ENCODE data around the gene DFFB. TPM values are rescaled to one million over a fixed set of nuclear protein-coding genes. Genes with fewer than 3 reads are reported as not detected.
A peak's percentile ranks its signal among the peaks of the same experiment; 100 is the strongest.

The DFFB gene
- total and polyA plus RNA-seq, 8 donors = 3.3 to 8.6 (median 5.2) TPM

DNA sequence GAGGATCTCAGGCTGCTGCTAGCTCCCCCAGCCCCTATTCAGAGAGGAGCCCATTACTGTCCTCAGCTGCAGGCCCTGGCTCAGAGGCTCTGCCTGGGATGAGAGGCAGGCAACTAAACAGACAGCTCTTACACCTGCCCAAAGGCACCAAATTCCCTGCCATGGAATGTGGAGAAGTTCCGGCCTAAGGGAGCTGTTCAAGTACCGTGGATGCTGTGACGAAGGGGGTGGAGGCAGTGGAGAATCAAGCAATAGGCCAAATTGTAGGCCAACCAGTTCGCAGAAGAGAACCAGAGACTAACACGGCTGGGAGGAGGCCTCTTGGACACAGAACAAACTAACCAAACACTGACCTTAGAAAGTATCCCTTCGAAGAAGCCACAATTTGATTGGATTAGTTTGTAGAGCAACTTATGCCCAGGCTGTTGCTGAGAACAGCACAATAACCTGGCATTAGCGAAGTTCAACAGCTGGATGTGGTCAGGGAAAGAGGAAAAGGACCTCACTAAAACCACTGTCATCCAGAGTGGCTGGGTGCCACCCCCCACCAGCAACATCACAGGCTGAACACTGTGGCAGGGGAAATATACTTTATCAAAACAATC, 39.2 kb downstream of the DFFB start:
- Histone ChIP-seq H3K27ac (no peak overlapping the region), H3K36me3 (peaks cover 0 to under 1% (median 0%) of the 10 kb centered on the region in 3 donors), H3K9me3 (no peaks in the 10 kb centered on the region), H3K27me3 (no peaks in the 10 kb centered on the region), H3K4me3 (no peak overlapping the region), H3K4me1 (peaks cover 0 to 6% (median 0%) of the 10 kb centered on the region in 3 donors)
- TF ChIP-seq, protein P1, sequence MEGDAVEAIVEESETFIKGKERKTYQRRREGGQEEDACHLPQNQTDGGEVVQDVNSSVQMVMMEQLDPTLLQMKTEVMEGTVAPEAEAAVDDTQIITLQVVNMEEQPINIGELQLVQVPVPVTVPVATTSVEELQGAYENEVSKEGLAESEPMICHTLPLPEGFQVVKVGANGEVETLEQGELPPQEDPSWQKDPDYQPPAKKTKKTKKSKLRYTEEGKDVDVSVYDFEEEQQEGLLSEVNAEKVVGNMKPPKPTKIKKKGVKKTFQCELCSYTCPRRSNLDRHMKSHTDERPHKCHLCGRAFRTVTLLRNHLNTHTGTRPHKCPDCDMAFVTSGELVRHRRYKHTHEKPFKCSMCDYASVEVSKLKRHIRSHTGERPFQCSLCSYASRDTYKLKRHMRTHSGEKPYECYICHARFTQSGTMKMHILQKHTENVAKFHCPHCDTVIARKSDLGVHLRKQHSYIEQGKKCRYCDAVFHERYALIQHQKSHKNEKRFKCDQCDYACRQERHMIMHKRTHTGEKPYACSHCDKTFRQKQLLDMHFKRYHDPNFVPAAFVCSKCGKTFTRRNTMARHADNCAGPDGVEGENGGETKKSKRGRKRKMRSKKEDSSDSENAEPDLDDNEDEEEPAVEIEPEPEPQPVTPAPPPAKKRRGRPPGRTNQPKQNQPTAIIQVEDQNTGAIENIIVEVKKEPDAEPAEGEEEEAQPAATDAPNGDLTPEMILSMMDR (IDR thresholded peaks at IDR 0.05) = no peak
- intact Hi-C loops (cut with DNase I) = no loop called here
- ATAC-seq (no peak), FAIRE-seq (no peak), DNase-seq (no peak)
- WGBS, 2 donors = 94 to 98% methylated on average over 7 of the region's 7 CpGs

DNA sequence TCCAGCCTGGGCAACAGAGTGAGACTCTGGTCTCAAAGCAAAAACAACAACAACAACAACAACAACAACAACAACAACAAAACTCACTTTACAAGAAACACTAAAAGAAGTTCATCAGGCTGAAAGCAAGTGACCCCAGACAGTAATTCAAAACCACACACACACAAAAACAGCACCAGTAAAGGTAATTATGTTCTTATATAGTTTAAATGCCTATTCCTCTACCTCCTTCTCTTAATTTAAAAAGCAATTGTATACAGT, 41.1 kb downstream of the DFFB start:
- Histone ChIP-seq H3K36me3 (no peaks in the 10 kb centered on the region), H3K27me3 (no peaks in the 10 kb centered on the region), H3K4me1 (peaks cover 0 to 6% (median 0%) of the 10 kb centered on the region in 3 donors), H3K4me3 (no peak overlapping the region), H3K27ac (no peak overlapping the region), H3K9me3 (no peaks in the 10 kb centered on the region)
- ATAC-seq (no peak), FAIRE-seq (no peak), DNase-seq (no peak)
- TF ChIP-seq, protein P1 (IDR thresholded peaks at IDR 0.05) = no peak
- intact Hi-C loops (cut with DNase I) = no loop called here

DNA sequence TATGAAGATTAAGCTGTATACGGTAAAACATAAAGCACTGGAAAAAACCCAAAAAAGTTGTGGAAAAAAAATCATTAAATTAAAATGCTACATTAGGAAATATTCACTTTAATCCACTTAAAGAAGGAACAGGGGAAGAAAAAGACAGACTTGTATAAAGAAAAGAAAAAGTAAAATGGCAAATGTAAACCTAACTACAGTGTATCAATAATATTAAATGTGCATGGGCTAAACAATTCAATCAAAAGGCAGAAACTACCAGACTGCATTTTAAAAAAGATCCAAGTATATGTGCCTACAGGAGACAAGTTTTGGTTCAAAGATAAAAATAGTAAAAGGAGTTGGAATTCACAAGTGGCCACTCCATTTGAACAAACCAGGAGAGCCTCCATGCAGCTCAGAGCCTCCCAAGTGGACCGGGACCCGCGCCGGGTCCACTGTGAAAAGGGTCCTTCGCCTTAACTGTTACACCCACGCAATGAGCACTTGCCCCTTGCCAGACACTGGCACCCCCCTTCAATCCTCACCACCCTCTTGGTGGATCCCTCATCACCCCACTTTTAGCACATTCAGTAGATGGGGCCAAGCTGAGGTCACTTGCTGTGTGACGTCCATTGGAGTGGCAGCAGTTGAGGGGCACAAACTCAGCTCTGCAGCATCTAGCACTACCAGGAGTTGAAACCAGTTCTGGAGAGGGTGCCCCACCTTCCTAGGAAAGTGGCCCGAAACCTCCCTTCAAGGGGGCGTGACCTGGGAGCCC, 41.9 kb downstream of the DFFB start:
- TF ChIP-seq, protein P1 (IDR thresholded peaks at IDR 0.05) = no peak
- Histone ChIP-seq H3K36me3 (no peaks in the 10 kb centered on the region), H3K27me3 (no peaks in the 10 kb centered on the region), H3K4me1 (peaks cover 0 to 6% (median 0%) of the 10 kb centered on the region in 3 donors), H3K9me3 (no peaks in the 10 kb centered on the region), H3K4me3 (peak overlapping the region; percentile 77 to 92 (median 86)), H3K27ac (peak overlapping the region; percentile 92 to 98 (median 96))
- WGBS, 2 donors = 41 to 44% methylated on average over 10 of the region's 10 CpGs
- ATAC-seq (no peak), FAIRE-seq (no peak), DNase-seq (no peak)
- intact Hi-C loops (cut with DNase I) = no loop called here

DNA sequence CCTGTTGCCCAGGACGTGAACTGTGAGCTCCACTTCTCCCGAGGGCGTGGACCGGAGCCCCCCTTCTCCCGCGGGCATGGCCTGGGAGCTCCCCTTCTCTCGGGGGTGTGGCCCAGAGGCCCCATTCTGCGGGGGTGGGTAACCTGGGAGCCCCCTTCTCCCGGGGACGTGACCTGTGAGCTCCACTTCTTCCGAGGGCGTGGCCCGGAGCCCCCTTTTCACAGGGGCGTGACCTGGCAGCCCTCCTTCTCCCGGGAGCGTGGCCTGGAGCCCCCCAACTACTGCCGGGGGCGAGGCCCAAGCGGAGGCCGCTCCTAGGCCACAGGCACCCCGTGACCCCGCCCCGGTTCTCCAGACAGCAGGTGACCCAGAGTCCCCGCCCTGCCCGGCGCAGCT, 42.5 kb downstream of the DFFB start:
- Histone ChIP-seq H3K4me3 (peak overlapping the region; percentile 77 to 92 (median 86)), H3K36me3 (no peaks in the 10 kb centered on the region), H3K9me3 (no peaks in the 10 kb centered on the region), H3K4me1 (peaks cover 0 to 6% (median 0%) of the 10 kb centered on the region in 3 donors), H3K27me3 (no peaks in the 10 kb centered on the region), H3K27ac (peak overlapping the region; percentile 92 to 98 (median 96))
- intact Hi-C loops (cut with DNase I) = no loop called here
- 1 to 2% methylated on average over 24 to 26 of the region's 26 CpGs for WGBS, 2 donors
- TF ChIP-seq, protein P1 (IDR thresholded peaks at IDR 0.05) = no peak
- no peak for DNase-seq
- ATAC-seq = no peak
- FAIRE-seq = no peak

All from pancreas (tissue), 10 donors.